Measurements from ENCODE around the gene CERS6.

Gene CERS6

DNA sequence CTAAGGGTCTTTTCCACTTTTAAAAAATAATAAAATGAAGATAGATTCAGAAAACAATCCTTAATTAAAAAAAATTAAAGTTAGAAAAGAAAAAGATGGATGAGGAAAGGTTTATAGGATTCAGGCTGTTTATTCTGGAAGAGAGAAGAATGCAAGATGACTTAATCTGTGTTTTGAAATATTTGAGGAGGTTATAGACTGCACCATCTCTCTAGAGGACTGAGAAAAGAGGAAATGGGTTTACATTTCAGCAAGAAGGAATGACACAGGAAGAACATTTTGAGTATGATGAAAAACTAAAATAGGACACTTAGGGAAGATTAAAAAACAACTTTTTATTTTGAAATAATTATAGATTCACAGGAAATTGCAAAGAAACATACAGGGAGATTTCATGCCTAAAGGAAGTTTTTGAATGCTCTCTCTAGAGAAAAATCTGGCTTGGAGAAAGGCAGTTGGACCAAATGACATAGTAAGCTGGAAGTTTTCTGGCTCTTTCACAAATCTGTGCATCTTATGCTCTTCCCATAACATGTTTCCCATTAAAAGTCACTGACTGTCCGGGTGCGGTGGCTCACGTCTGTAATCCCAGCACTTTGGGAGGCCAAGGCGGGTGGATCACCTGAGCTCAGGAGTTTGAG lies 75.0 kb downstream of the CERS6 start:
- DNase-seq (ENCODE audit: low read depth, low spot score): no peak
- Histone ChIP-seq H3K36me3 (ENCODE audit: insufficient read depth, low read length) (no peaks in the 10 kb centered on the region), H3K9ac (ENCODE audit: insufficient read length) (no peak overlapping the region), H3K27ac (no peak overlapping the region), H3K4me3 (no peak overlapping the region), H3K9me3 (ENCODE audit: low read depth, low read length) (no peaks in the 10 kb centered on the region)
- TF ChIP-seq EZH2 (IDR thresholded peaks at IDR 0.05) (no peak), FOXP2 (optimal IDR thresholded peaks at IDR 0.05; ENCODE audit: control extremely low read depth, extremely low read length, insufficient read depth) (no peak), POLR2AphosphoS5 (IDR thresholded peaks at IDR 0.05; ENCODE audit: borderline replicate concordance, low read depth, low read length) (no peak)

DNA sequence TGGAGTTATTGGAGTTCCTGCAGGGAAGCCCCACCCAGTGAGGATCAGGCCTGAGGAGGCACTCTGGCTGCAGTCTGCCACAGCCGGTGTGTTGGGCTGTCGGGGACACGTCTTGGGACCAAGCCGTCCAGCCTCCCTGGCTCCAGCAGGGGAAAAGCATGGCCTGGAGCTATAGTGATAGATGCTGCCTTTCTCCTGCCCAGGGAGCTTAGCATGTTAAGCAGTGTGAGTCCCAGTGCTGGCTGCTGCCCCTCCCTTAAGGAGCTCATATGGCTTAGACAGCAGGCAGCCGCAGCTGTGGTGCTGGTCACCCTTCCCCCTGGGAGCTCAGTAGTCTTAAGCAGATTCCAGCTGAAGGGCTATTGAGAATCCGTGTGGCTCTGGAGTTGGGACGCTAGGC lies 78.9 kb downstream of the CERS6 start:
- H3K9ac ChIP-seq (ENCODE audit: insufficient read length): no peak overlapping the region
- no peak overlapping the region for H3K27ac ChIP-seq
- no peak overlapping the region for H3K4me3 ChIP-seq
- H3K36me3 ChIP-seq (ENCODE audit: insufficient read depth, low read length): no peaks in the 10 kb centered on the region
- no peaks in the 10 kb centered on the region for H3K9me3 ChIP-seq (ENCODE audit: low read depth, low read length)
- DNase-seq (ENCODE audit: low read depth, low spot score): no peak
- TF ChIP-seq POLR2AphosphoS5 (IDR thresholded peaks at IDR 0.05; ENCODE audit: borderline replicate concordance, low read depth, low read length) (no peak), FOXP2 (optimal IDR thresholded peaks at IDR 0.05; ENCODE audit: control extremely low read depth, extremely low read length, insufficient read depth) (no peak), EZH2 (IDR thresholded peaks at IDR 0.05) (no peak)

DNA sequence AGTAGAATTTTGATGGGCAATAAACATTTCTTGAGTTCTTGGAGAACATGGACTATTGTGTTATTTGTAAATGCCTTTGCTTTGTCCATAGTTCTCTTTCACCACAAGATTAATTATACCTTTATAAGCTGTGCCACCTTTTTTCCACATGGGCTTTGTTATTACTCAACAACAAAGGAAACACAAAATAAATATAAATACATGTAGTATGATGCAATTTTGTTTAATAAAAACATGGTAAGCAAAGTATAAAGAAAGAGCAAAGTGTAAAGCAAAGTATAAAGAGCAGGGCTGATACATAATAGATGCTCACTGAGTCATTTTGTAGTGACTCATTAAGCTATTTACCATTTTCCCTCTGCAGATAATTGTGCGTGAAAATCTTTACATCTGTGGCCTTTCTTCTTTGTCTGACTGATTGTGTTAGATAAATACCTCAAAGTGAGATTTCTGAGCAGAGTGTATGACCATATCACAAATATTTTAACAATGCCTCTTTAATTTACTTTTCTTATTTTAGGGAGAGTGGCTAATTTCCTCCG lies 80.9 kb downstream of the CERS6 start:
- H3K27ac ChIP-seq: no peak overlapping the region
- no peaks in the 10 kb centered on the region for H3K9me3 ChIP-seq (ENCODE audit: low read depth, low read length)
- no peak for TF ChIP-seq EZH2 (IDR thresholded peaks at IDR 0.05)
- no peak for TF ChIP-seq POLR2AphosphoS5 (IDR thresholded peaks at IDR 0.05; ENCODE audit: borderline replicate concordance, low read depth, low read length)
- no peak for TF ChIP-seq FOXP2 (optimal IDR thresholded peaks at IDR 0.05; ENCODE audit: control extremely low read depth, extremely low read length, insufficient read depth)
- no peak for DNase-seq (ENCODE audit: low read depth, low spot score)
- H3K4me3 ChIP-seq: no peak overlapping the region
- H3K36me3 ChIP-seq (ENCODE audit: insufficient read depth, low read length): no peaks in the 10 kb centered on the region
- no peak overlapping the region for H3K9ac ChIP-seq (ENCODE audit: insufficient read length)

DNA sequence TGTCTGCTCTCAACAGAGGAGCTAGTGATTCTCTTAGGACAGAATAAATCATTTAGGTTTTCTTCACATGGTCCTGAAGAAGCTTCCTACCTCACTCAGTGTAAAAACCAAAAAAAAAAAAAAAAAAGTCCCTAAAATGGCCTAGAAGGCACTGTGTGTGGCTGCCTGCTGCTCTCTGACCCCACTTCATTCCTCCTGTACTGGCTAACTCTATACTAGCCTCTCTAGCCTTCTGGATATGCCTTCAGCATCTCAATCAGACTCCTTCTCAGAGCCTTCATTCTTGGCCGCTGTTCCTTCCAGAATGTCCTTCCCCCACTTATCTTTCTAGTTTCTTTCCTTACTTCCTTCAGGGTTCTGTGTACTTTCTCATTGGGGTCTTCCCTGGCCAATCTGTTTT lies 82.1 kb downstream of the CERS6 start:
- no peaks in the 10 kb centered on the region for H3K9me3 ChIP-seq (ENCODE audit: low read depth, low read length)

DNA sequence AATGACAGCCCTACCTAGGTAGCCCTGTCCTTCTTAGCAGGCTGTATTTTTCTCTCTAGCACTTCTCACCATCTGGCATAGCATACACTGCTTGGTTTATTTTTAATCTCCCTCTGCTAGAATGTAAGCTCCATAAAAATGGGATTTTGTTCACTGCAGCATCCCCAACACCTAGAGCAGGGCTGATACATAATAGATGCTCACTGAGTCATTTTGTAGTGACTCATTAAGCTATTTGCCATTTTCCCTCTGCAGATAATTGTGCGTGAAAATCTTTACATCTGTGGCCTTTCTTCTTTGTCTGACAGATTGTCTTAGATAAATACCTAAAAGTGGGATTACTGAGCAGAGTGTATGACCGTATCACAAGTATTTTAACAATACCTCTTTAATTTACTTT lies 82.5 kb downstream of the CERS6 start:
- no peaks in the 10 kb centered on the region for H3K36me3 ChIP-seq (ENCODE audit: insufficient read depth, low read length)
- no peak overlapping the region for H3K4me3 ChIP-seq
- H3K9me3 ChIP-seq (ENCODE audit: low read depth, low read length): no peaks in the 10 kb centered on the region
- no peak overlapping the region for H3K9ac ChIP-seq (ENCODE audit: insufficient read length)
- DNase-seq (ENCODE audit: low read depth, low spot score): no peak
- TF ChIP-seq POLR2AphosphoS5 (IDR thresholded peaks at IDR 0.05; ENCODE audit: borderline replicate concordance, low read depth, low read length): no peak
- TF ChIP-seq EZH2 (IDR thresholded peaks at IDR 0.05): no peak
- TF ChIP-seq FOXP2 (optimal IDR thresholded peaks at IDR 0.05; ENCODE audit: control extremely low read depth, extremely low read length, insufficient read depth): no peak
- H3K27ac ChIP-seq: no peak overlapping the region

More for the DNA sequence above, 82.1 kb downstream of the CERS6 start:
- no peak overlapping the region for H3K4me3 ChIP-seq
- no peak overlapping the region for H3K27ac ChIP-seq
- H3K9ac ChIP-seq (ENCODE audit: insufficient read length): no peak overlapping the region
- no peak for DNase-seq (ENCODE audit: low read depth, low spot score)
- TF ChIP-seq POLR2AphosphoS5 (IDR thresholded peaks at IDR 0.05; ENCODE audit: borderline replicate concordance, low read depth, low read length) (no peak), FOXP2 (optimal IDR thresholded peaks at IDR 0.05; ENCODE audit: control extremely low read depth, extremely low read length, insufficient read depth) (no peak), EZH2 (IDR thresholded peaks at IDR 0.05) (no peak)
- no peaks in the 10 kb centered on the region for H3K36me3 ChIP-seq (ENCODE audit: insufficient read depth, low read length)

DNA sequence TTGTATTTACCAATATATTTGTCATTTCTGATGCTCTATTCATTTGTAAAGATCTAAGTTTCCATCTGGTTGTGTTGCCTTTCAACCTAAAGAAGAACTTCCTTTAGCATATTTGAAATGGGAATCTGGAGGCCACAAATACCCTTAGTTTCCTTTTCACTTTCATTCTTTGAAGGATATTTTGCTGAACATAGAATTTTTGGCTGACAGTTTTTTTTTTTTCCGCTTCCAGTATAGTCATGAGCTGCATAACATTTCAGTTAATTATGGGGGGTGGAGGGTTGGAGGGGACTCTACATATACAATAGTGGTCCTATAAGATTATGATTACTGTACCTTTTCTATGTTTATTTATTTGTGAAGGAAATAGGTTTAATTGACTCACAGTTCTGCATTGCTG lies 83.9 kb downstream of the CERS6 start:
- Histone ChIP-seq H3K9me3 (ENCODE audit: low read depth, low read length) (no peaks in the 10 kb centered on the region), H3K36me3 (ENCODE audit: insufficient read depth, low read length) (no peaks in the 10 kb centered on the region), H3K9ac (ENCODE audit: insufficient read length) (no peak overlapping the region), H3K27ac (no peak overlapping the region), H3K4me3 (no peak overlapping the region)
- DNase-seq (ENCODE audit: low read depth, low spot score): no peak
- TF ChIP-seq EZH2 (IDR thresholded peaks at IDR 0.05) (no peak), POLR2AphosphoS5 (IDR thresholded peaks at IDR 0.05; ENCODE audit: borderline replicate concordance, low read depth, low read length) (no peak), FOXP2 (optimal IDR thresholded peaks at IDR 0.05; ENCODE audit: control extremely low read depth, extremely low read length, insufficient read depth) (no peak)

DNA sequence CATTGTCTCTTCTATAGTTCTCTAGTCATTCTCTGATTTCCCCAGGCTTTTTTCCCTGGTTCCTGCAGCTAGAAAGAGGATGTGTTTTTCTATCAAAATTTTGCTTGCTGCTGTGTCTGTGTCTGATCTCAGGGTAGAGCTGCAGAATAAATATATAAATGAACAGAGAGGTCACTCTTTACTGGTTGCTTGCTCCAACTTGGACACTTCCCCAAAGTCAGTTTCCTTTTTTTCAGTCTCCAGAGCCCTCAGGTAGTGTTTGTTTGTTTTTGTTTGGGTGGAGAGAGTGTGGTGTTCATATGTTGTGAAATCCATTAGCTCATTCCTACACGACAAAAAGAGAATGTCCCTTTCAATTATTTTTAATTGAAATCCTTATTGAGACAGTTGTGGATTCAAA lies 85.8 kb downstream of the CERS6 start:
- DNase-seq (ENCODE audit: low read depth, low spot score): no peak
- TF ChIP-seq FOXP2 (optimal IDR thresholded peaks at IDR 0.05; ENCODE audit: control extremely low read depth, extremely low read length, insufficient read depth): no peak

DNA sequence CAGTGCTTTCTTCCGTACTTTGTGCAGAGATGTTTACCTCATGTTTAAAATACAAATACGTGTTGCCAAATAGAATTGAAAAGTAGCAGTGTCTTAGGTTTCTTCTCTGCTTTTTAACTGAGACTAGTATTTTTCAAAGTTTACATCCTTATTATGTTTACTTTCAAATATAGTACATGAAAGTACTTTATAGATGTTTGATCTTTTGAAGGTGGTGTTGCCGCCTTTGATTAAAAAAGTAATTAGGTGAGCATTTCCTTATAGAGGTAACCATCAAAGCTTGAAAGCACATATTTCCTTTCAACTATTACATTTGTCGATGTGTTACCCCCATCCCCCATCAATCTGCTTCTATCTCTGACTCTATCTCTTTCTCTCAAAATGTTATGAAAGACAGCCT lies 87.0 kb downstream of the CERS6 start:
- no peak overlapping the region for H3K4me3 ChIP-seq
- H3K9ac ChIP-seq (ENCODE audit: insufficient read length): no peak overlapping the region
- TF ChIP-seq FOXP2 (optimal IDR thresholded peaks at IDR 0.05; ENCODE audit: control extremely low read depth, extremely low read length, insufficient read depth): no peak
- TF ChIP-seq EZH2 (IDR thresholded peaks at IDR 0.05): no peak
- no peak for TF ChIP-seq POLR2AphosphoS5 (IDR thresholded peaks at IDR 0.05; ENCODE audit: borderline replicate concordance, low read depth, low read length)
- no peak overlapping the region for H3K27ac ChIP-seq
- H3K9me3 ChIP-seq (ENCODE audit: low read depth, low read length): no peaks in the 10 kb centered on the region
- H3K36me3 ChIP-seq (ENCODE audit: insufficient read depth, low read length): no peaks in the 10 kb centered on the region
- DNase-seq (ENCODE audit: low read depth, low spot score): no peak

More for the DNA sequence above, 85.8 kb downstream of the CERS6 start:
- no peak overlapping the region for H3K9ac ChIP-seq (ENCODE audit: insufficient read length)
- no peaks in the 10 kb centered on the region for H3K9me3 ChIP-seq (ENCODE audit: low read depth, low read length)
- H3K36me3 ChIP-seq (ENCODE audit: insufficient read depth, low read length): no peaks in the 10 kb centered on the region
- H3K27ac ChIP-seq: no peak overlapping the region
- H3K4me3 ChIP-seq: no peak overlapping the region

DNA sequence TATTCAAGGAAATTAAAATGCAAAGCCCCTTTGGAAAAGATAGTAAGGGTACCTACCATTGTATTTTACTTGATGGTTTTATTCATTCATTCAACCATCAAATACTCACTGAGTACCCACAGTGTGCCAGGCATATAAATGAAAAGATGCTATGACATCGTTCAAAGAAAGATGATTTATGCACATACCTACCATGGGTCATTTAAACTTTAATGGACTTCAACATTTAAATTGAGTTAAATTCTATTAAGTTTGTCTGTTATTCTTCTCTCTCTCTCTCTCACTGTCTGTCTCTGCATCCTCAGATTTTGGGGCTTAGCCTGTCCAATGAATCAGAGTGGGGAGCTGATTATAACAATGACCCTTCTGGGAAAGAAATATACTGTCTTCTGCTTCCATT lies 87.9 kb downstream of the CERS6 start:
- Histone ChIP-seq H3K9ac (ENCODE audit: insufficient read length) (no peak overlapping the region), H3K9me3 (ENCODE audit: low read depth, low read length) (no peaks in the 10 kb centered on the region), H3K27ac (no peak overlapping the region), H3K4me3 (no peak overlapping the region), H3K36me3 (ENCODE audit: insufficient read depth, low read length) (no peaks in the 10 kb centered on the region)
- no peak for DNase-seq (ENCODE audit: low read depth, low spot score)
- TF ChIP-seq POLR2AphosphoS5 (IDR thresholded peaks at IDR 0.05; ENCODE audit: borderline replicate concordance, low read depth, low read length) (no peak), EZH2 (IDR thresholded peaks at IDR 0.05) (no peak), FOXP2 (optimal IDR thresholded peaks at IDR 0.05; ENCODE audit: control extremely low read depth, extremely low read length, insufficient read depth) (no peak)

Measured in SK-N-MC (cell line).